ENCODE data around the gene IGLL1. TPM values are rescaled to one million over a fixed set of nuclear protein-coding genes. Genes with fewer than 3 reads are reported as not detected.
A peak's percentile ranks its signal among the peaks of the same experiment; 100 is the strongest.
"Not testable (repeated sequence)": the region's sequence is repeated elsewhere in the genome, so short reads cannot be mapped to it uniquely, and the experiment has no call there.

Gene IGLL1
- total RNA-seq, 1 experiment from 2014 or later = not detected

GRCh38 chr22:23591846-23592245 lies 11.8 kb upstream of the IGLL1 start:
- DNase-seq (ENCODE audit: extremely low read depth, low read depth) = no peak

DNA sequence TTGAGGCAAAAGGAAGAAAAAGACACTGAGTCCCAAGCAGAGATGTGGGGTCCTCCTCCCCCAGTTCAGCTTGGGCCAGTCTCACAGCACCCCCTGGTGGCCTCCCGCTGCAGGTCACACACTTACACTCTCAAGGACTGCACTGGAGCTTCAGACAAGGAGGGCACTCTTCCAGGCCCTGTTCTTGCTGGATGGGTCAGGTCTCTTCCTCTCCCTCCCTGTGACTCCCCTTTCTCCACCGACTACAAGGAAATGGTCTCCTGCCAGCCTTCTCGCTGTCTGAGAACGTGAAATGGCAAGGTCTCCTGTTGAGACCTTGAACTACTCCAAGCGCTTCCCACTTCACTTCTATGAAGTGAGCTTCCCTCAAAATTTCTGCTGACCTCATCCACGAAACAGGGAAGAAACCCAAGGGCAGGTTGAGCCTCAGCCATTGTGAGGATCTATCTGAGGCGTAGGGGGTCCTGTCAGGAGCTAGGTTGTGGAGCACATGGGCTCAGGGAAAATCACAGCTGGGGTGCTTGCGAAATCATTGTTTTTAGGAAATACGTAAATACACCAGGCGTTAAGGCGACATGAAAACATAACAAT lies 11.2 kb upstream of the IGLL1 start:
- DNase-seq (ENCODE audit: extremely low read depth, low read depth) = peak; percentile 19

DNA sequence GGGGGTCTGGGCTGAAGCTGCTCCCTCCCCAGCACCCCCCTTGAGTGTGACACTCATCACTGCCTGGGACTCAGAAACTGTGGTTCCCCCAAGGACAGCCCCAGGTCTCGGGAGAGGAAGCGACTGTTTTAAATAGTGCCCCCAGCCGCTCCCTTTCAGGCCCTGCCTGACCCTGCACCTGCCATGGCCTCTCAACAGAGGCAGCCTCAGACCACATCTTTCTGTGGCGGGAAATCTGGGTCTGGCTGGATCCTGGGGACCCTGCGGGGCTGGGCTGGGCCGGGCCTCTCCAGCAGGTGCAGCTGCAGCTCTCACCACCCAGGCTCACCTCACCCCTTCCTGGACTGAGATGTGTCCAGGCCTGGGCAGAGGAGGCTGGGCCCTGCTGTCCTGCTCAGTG lies 3.7 kb upstream of the IGLL1 start:
- DNase-seq (ENCODE audit: extremely low read depth, low read depth) = no peak

DNA sequence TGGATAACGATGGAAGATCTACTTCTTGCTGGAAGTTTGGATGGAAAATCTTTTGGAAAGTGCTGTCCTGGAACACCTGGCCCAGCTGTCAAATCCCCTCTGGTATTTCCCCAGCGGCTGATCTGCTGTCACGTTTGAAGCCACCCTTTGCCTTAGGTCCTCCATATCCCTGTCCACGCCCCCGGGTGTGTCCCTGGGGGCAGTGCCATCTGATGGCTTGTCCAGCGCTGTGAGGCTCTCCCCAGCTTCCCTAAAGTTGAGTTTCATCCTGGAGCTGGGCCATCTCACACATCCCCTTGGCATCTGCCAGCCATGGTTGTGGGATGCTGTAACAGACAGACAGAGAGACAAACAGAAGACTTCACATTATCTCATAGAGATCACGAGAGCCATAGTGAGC lies 3.1 kb upstream of the IGLL1 start:
- no peak for DNase-seq (ENCODE audit: extremely low read depth, low read depth)

GRCh38 chr22:23581260-23581650 lies 1.2 kb upstream of the IGLL1 start:
- DNase-seq (ENCODE audit: extremely low read depth, low read depth) = no peak

DNA sequence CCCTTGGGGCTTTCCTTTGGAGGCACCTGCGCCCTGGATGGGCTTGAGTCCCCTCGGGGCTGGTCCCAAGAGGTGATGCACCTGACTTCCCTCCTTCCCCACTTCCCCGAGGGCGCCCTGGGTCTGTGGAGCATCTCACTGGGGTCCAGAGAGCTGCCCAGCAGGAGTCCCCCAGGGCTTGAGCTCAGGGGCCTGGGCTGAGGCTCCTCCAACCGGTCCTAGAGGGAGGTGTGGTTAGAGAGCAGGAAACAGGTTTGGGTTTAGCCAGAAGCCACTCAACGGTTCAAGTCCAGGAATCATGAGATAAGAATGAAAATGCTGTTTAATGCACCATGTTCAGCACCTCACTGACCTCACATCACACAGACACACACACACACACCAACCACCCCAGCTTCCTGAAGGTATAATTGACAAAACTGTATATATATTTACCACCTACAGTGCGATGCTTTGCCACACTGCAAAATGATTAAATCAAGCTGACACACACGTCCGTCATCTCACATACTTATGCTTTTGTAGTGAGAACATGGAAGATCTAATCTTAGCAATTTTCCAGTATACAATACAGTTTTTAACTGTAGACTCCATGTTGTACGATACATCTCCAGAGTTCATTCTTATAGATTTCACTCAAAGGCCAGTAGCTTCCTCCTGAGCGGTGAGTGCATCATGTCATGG lies 628 bp upstream of the IGLL1 start:
- no peak for DNase-seq (ENCODE audit: extremely low read depth, low read depth)

GRCh38 chr22:23579280-23579679 lies 810 bp downstream of the IGLL1 start:
- no peak for DNase-seq (ENCODE audit: extremely low read depth, low read depth)

GRCh38 chr22:23578306-23578705 lies 1.8 kb downstream of the IGLL1 start:
- DNase-seq (ENCODE audit: extremely low read depth, low read depth) = no peak

DNA sequence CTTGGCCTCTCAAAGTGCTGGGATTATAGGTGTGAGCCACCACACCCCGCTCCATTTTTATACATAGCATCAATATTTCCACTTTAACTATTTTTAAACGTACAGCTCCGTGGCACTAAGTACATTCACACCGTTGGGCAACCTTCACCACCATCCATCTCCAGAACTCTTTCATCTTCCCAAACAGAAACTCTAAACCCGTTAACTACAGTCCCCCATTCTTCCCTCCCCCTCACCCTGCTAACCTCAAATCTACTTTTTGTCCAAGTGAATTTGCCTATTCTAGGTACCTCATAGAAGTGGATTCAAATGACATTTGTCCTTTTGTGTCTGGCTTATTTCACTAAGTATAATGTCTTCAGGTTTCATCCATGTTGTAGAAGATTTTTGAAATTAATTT lies 3.4 kb downstream of the IGLL1 start:
- DNase-seq (ENCODE audit: extremely low read depth, low read depth) = no peak

- no peak for DNase-seq (ENCODE audit: extremely low read depth, low read depth)
These were observed 4.5 kb downstream of the IGLL1 start for GRCh38 chr22:23575601-23576000.

DNA sequence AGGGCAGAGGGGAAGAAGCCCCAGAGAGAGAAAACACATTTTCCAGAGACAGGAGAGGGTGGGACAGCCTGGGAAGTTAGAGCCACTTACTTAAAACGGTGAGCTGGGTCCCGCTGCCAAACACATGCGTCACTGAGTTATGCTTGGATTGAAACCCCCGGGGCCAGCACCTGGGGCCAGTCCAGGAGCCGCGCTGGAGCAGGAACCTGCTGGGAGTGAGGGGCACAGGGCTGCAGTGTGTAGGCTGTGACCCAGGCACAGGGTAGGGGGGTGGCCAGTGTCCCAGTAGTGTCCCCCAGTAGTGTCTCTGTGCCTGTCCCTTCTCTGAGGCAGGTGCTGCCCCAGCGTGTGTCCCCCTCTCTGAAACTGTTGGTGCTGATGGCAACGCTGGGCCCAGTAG lies 5.2 kb downstream of the IGLL1 start:
- DNase-seq (ENCODE audit: extremely low read depth, low read depth) = no peak

DNA sequence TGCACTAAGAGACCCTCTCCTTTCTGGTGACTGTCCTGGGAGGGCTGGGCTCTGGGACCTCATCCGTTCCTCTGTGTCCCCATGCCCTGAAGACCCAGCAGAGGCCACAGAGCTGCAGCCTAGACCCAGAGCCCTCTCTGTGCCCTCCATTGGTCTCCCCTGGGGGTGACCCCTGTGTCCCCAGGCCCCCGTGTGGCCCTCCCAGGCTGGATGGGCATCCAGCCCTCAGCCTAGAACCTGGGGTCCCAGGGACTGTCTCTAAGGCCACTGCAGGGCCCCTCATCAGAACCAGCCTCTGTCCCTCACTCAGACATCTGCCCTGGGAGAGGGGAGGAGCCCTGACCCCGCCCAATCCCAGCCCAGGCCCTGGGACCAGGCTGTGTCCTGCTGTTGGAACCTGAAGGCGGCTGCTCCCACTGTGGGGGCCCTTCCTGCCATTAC lies 5.7 kb downstream of the IGLL1 start:
- no peak for DNase-seq (ENCODE audit: extremely low read depth, low read depth)

DNA sequence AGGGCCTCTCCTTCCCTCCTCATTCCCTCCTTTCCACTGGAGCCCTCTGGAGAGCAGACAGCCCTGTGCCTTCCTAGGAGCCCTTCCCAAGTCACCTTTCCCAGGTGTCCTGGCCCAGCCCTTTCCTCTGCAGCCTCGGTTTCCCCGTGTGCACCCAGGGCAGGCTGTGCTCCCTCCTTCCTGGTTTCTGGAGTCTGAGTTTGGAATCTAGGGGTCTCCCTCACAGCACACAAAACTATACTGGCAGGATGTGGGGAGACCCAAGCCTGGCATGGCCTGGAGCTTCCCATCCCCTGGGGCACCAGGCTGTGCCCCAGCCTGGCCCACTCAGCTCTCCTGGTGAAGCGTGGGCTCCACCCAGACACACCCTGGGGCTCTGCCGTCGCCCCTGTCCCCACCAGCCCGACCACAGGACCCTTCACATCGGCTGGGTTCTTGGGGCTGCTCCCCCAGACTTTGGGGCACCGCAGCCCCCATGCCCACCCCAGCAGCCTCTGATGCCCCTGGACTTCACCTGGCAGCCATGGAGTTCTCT lies 6.3 kb downstream of the IGLL1 start:
- not testable (repeated sequence) for DNase-seq (ENCODE audit: extremely low read depth, low read depth)

- not testable (repeated sequence) for DNase-seq (ENCODE audit: extremely low read depth, low read depth)
These were observed 7.0 kb downstream of the IGLL1 start for GRCh38 chr22:23573106-23573505.

- DNase-seq (ENCODE audit: extremely low read depth, low read depth) = no peak
These were observed 8.6 kb downstream of the IGLL1 start for GRCh38 chr22:23571486-23571885.

DNA sequence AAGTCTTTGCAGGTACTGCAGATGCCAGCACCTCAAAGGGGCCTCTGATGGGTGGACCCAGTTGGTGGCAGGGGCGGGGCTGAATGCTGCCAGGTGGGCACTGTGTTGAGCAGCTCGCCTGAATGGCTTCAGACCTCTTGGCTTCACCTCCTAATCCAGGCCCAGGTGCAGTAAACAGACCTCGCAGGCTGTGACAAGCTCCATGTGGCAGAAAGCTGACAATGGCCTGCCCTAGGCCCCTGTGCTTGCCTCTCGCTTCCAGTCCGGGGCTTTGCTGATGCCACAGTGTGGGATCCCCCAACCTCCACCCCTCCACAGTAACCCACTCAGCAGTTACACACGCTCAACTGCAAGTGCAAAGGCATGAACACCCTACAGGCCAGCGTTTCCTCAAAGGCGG lies 9.4 kb downstream of the IGLL1 start:
- no peak for DNase-seq (ENCODE audit: extremely low read depth, low read depth)

GRCh38 chr22:23569716-23570115 lies 10.4 kb downstream of the IGLL1 start:
- no peak for DNase-seq (ENCODE audit: extremely low read depth, low read depth)

DNA sequence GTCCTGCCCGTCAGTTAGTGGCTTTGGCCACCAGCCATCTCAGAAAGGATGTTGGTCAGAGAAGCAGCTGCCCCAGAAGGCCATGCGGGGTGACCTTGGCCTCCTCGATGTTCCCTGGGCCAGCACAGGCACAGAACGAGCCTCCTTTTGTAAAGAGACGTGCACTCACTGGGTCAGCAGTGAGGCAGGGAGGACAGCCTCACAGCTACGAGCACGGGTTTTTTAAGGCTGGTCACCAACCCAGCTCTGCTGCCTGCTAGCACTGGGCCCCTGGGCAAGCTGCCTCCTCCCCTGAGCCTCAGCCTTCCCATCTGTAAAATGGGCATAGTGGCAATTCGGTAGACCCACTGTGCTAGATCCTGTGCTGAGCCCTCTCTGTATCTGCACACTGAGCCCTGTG lies 10.8 kb downstream of the IGLL1 start:
- DNase-seq (ENCODE audit: extremely low read depth, low read depth) = no peak

GRCh38 chr22:23566705-23567475 lies 13.2 kb downstream of the IGLL1 start:
- DNase-seq (ENCODE audit: extremely low read depth, low read depth) = no peak

DNA sequence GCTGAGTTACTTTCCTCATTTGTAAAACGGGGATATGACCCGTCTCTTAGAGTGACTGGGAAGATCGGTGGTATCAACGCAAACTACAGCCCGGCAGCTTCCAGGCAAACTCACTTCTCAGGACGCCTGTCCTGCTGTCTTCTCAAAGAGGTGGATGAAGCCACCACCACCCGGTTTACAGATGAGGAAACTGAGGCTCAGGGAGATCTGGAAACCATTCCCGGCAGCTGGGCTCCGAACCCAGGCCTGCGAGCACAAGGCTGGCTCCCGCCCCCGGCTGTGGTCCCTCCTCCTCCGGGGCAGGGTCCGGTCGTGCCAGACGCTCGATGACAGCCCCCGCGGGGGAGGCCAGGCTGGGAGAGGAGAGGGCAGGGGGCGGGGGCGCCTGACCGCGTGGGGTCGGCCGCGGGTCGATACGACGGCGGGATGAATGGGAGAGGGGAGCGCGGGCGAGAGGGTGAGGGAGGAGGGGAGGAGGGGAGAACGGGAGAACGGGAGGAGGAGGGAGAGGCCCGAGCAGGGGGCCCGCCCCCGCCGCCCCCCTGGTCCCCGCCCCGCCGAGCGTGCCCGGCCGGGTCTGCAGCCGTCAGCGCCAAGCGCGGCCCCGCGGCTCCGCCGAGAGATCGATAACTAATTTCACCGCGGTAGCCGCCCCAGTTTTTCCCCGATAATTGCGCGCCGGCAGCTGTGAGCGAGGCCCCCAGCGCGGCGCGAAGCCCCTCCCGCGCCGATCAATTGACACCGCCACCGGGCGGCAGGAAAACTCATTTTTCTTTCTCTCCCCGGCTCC lies 14.0 kb downstream of the IGLL1 start:
- no peak for DNase-seq (ENCODE audit: extremely low read depth, low read depth)

All from NCI-H460 (cell line).